ENCODE results near the gene CEP112. TPM values are rescaled to one million over a fixed set of nuclear protein-coding genes. Genes with fewer than 3 reads are reported as not detected.

Gene CEP112
- total and polyA plus RNA-seq, 2 of the 8 experiments (the other 6 are each of a cell fraction or from before 2014, with no cell fraction given): 0.62 to 3.1 TPM

GRCh38 chr17:65786479-65786878, 405.5 kb downstream of the CEP112 start:
- Histone ChIP-seq H2BK15ac (ENCODE audit: low read length) (no peak overlapping the region), H3K9me3 (ENCODE audit: insufficient read depth in 2 of 2, low read depth in 1 of 2, low read length in 1 of 2) (peaks cover 0 to 3% of the 10 kb centered on the region in 2 experiments; a peak in 1 of 4 replicates), H3K36me3 (ENCODE audit: control insufficient read depth in 2 of 4, insufficient read depth in 4 of 4, low read length in 3 of 4) (no peaks in the 10 kb centered on the region), H2BK120ac (replicated peaks; ENCODE audit: low read depth, low read length) (no peak overlapping the region), H4K8ac (ENCODE audit: extremely low read depth, insufficient read depth, low read length) (no peak overlapping the region), H2BK5ac (ENCODE audit: low read depth, low read length) (no peak overlapping the region), H3K27ac (ENCODE audit: low read depth, low read length) (no peak overlapping the region), H3K14ac (ENCODE audit: insufficient read length) (no peak overlapping the region), H3K79me1 (ENCODE audit: low read depth, low read length) (no peaks in the 10 kb centered on the region), H3K4ac (replicated peaks; ENCODE audit: insufficient read length, low read depth, low read length) (no peak overlapping the region), H3K23ac (ENCODE audit: insufficient read length) (no peak overlapping the region), H3K18ac (ENCODE audit: extremely low read depth, low read length) (no peak overlapping the region), H3K56ac (replicated peaks; ENCODE audit: insufficient read length, low read depth, low read length) (no peak overlapping the region), H2AFZ (ENCODE audit: low read length) (no peak overlapping the region), H4K91ac (replicated peaks; ENCODE audit: insufficient read length, low read length) (no peak overlapping the region), H4K20me1 (replicated peaks in 1 of 2; ENCODE audit: control insufficient read depth in 1 of 2, insufficient read depth in 2 of 2, low read length in 2 of 2) (no peaks in the 10 kb centered on the region), H3K23me2 (ENCODE audit: low read depth, low read length) (no peaks in the 10 kb centered on the region), H2AK5ac (ENCODE audit: low read depth, low read length) (no peak overlapping the region), H3K9ac (replicated peaks in 1 of 4; ENCODE audit: extremely low read depth in 1 of 4, low read depth in 3 of 4, low read length in 3 of 4) (no peak overlapping the region), H3K4me3 (ENCODE audit: extremely low read depth in 1 of 4, insufficient read depth in 2 of 4, low read depth in 3 of 4, low read length in 4 of 4) (no peak overlapping the region), H2BK12ac (ENCODE audit: low read depth, low read length) (no peak overlapping the region), H3K4me1 (replicated peaks in 1 of 4; ENCODE audit: control insufficient read depth in 3 of 4, insufficient read depth in 4 of 4, low read length in 3 of 4) (peaks cover 0 to 11% (median under 1%) of the 10 kb centered on the region in 4 experiments; a peak in 2 of 7 replicates), H3K4me2 (ENCODE audit: insufficient read depth in 1 of 2, low read depth in 2 of 2, low read length in 2 of 2) (no peak overlapping the region), H4K5ac (ENCODE audit: insufficient read length, low read depth, low read length) (no peak overlapping the region), H3K79me2 (ENCODE audit: control insufficient read depth in 1 of 2, insufficient read depth in 2 of 2, low read length in 2 of 2) (no peaks in the 10 kb centered on the region), H3K27me3 (replicated peaks in 1 of 4; ENCODE audit: control insufficient read depth in 3 of 4, extremely low read depth in 1 of 4, insufficient read depth in 3 of 4, low read length in 3 of 4) (no peaks in the 10 kb centered on the region), H2BK20ac (ENCODE audit: low read length) (no peak overlapping the region)
- POLR2A ChIA-PET (ENCODE audit: partially characterized antibody): no interaction called here
- FAIRE-seq: no peak
- WGBS, 2 experiments (ENCODE audit: extremely low coverage in 1 of 2, insufficient coverage in 1 of 2, insufficient read length in 1 of 2, insufficient replicate concordance in 2 of 2, low coverage in 1 of 2, low lambda C conversion rate in 2 of 2, missing lambda C conversion rate in 1 of 2): 89% methylated on average over 5 of the region's 5 CpGs; no CpG with 5 or more reads in 1 of the 2 experiments
- CTCF ChIA-PET (ENCODE audit: partially characterized antibody): interaction anchor here (0.6 to 8.4 kb wide), 2 partner anchors 10 to 175 kb away, joined by 3 to 67 read pairs; no protein-coding TSS in a partner anchor
- no peak for DNase-seq (ENCODE audit: low read depth in 1 of 2, low spot score in 2 of 2)
- TF ChIP-seq SP1 (IDR thresholded peaks at IDR 0.05; ENCODE audit: low read depth, low read length) (no peak), EZH2 (IDR thresholded peaks at IDR 0.05; ENCODE audit: low read depth, low read length, severe bottlenecking) (no peak), YY1 (IDR thresholded peaks at IDR 0.05; ENCODE audit: low read depth, low read length) (no peak), SP2 (IDR thresholded peaks at IDR 0.05; ENCODE audit: low read length) (no peak), KDM5A (IDR thresholded peaks at IDR 0.05; ENCODE audit: low read length) (no peak), SAP30 (IDR thresholded peaks at IDR 0.05; ENCODE audit: insufficient read depth, insufficient replicate concordance, low read length) (no peak), CBX8 (IDR thresholded peaks at IDR 0.05; ENCODE audit: borderline replicate concordance, low read depth, low read length) (no peak), SIN3A (conservative IDR thresholded peaks at IDR 0.05 in 1 of 2, IDR thresholded peaks at IDR 0.05 in 1 of 2; ENCODE audit: low read depth in 1 of 2, low read length in 2 of 2) (no peak), SIX5 (IDR thresholded peaks at IDR 0.05; ENCODE audit: low read depth, low read length) (no peak), EGR1 (IDR thresholded peaks at IDR 0.05; ENCODE audit: borderline replicate concordance, low read depth, low read length) (no peak), CHD2 (IDR thresholded peaks at IDR 0.05; ENCODE audit: low read length) (no peak), SUZ12 (IDR thresholded peaks at IDR 0.05; ENCODE audit: low read length) (no peak), TAF7 (optimal IDR thresholded peaks at IDR 0.05; ENCODE audit: borderline replicate concordance, low read depth, low read length) (no peak), CHD1 (IDR thresholded peaks at IDR 0.05; ENCODE audit: low read depth, low read length) (no peak), KDM1A (IDR thresholded peaks at IDR 0.05; ENCODE audit: borderline replicate concordance, low read length) (no peak)

All from H1 (cell line).